ENCODE data around the gene IFI16. TPM values are rescaled to one million over a fixed set of nuclear protein-coding genes. Genes with fewer than 3 reads are reported as not detected.

Gene IFI16
- polyA plus RNA-seq, 3 donors = 64.8 to 99.7 (median 80.1) TPM

GRCh38 chr1:159076438-159077119 lies 66.9 kb downstream of the IFI16 start, which contains the start of gene AIM2:
Gene AIM2 (minus strand): TSS chr1:159076766. CDS start chr1:159073499, 3,267 bp downstream.
- intact Hi-C loops (cut with micrococcal nuclease) = loop anchor here in 1 of 2 donors (2.0 to 10.0 kb wide), 2 partner anchors 14 to 272 kb away; no protein-coding TSS in a partner anchor
- H3K4me3 ChIP-seq (replicated peaks in 1 of 3; ENCODE audit: low read depth in 2 of 3, low read length in 3 of 3) = peak within 1 kb of the TSS; percentile 8 to 73 (median 63)
- H3K27me3 ChIP-seq (ENCODE audit: control insufficient read depth in 2 of 2, insufficient read depth in 2 of 2, low read length in 2 of 2) = no peaks in the 10 kb centered on the region
- peak; percentile 82 to 93 (median 92) for DNase-seq
- H3K9ac ChIP-seq (ENCODE audit: insufficient read depth, low read length, poor library complexity, severe bottlenecking) = peak within 1 kb of the TSS; percentile 37
- no peak for TF ChIP-seq CTCF (IDR thresholded peaks at IDR 0.05)
- WGBS (ENCODE audit: insufficient coverage) = 66% methylated on average over 5 of the region's 6 CpGs
- peaks cover 36 to 52% of the 10 kb centered on the region in 2 donors for H3K4me1 ChIP-seq (ENCODE audit: control insufficient read depth in 1 of 2, insufficient read depth in 2 of 2, low read length in 2 of 2)
- H3K27ac ChIP-seq (ENCODE audit: low read depth in 1 of 2, low read length in 2 of 2) = peak within 1 kb of the TSS; percentile 96 to 97
- Mint-ChIP-seq H3K27ac (peak within 1 kb of the TSS; percentile 97 to 100 (median 99)), H3K4me3 (peak within 1 kb of the TSS; percentile 68 to 86), H3K36me3 (peaks cover 7 to 11% of the 10 kb centered on the region in 2 donors), H3K27me3 (ENCODE audit: low read depth in 3 of 3) (no peaks in the 10 kb centered on the region), H3K4me1 (peaks cover 66% of the 10 kb centered on the region), H3K9me3 (no peaks in the 10 kb centered on the region)
- no peaks in the 10 kb centered on the region for H3K9me3 ChIP-seq (replicated peaks in 1 of 2; ENCODE audit: control insufficient read depth in 1 of 2, insufficient read depth in 1 of 2, low read length in 2 of 2)
- H4K20me1 ChIP-seq (ENCODE audit: insufficient read depth, low read length) = no peaks in the 10 kb centered on the region
- peaks cover 11% of the 10 kb centered on the region for H3K79me2 ChIP-seq (ENCODE audit: insufficient read depth, low read length)
- peak within 1 kb of the TSS; percentile 55 for H2AFZ ChIP-seq (ENCODE audit: insufficient read depth, low read depth, low read length, poor library complexity, severe bottlenecking)
- H3K4me2 ChIP-seq (replicated peaks; ENCODE audit: extremely low read depth, low read length, poor library complexity, severe bottlenecking) = peak within 1 kb of the TSS; percentile 67
- peaks cover 0 to 11% of the 10 kb centered on the region in 2 donors for H3K36me3 ChIP-seq (replicated peaks in 1 of 2; ENCODE audit: control insufficient read depth in 1 of 2, insufficient read depth in 2 of 2, low read length in 2 of 2)

GRCh38 chr1:159077120-159077961 lies 67.6 kb downstream of the IFI16 start:
- H3K27ac ChIP-seq (ENCODE audit: low read depth in 1 of 2, low read length in 2 of 2) = peak overlapping the region; percentile 96 to 97
- H3K4me3 ChIP-seq (replicated peaks in 1 of 3; ENCODE audit: low read depth in 2 of 3, low read length in 3 of 3) = peak overlapping the region in 2 of 3 experiments; percentile 22 to 63
- peak overlapping the region; percentile 37 for H3K9ac ChIP-seq (ENCODE audit: insufficient read depth, low read length, poor library complexity, severe bottlenecking)
- Mint-ChIP-seq H3K27me3 (ENCODE audit: low read depth in 3 of 3) (no peaks in the 10 kb centered on the region), H3K4me3 (peak overlapping the region; percentile 68 to 86), H3K4me1 (peaks cover 62% of the 10 kb centered on the region), H3K9me3 (no peaks in the 10 kb centered on the region), H3K27ac (peak overlapping the region; percentile 97 to 100 (median 99)), H3K36me3 (peaks cover 7 to 10% of the 10 kb centered on the region in 2 donors)
- peak overlapping the region; percentile 67 for H3K4me2 ChIP-seq (replicated peaks; ENCODE audit: extremely low read depth, low read length, poor library complexity, severe bottlenecking)
- H3K9me3 ChIP-seq (replicated peaks in 1 of 2; ENCODE audit: control insufficient read depth in 1 of 2, insufficient read depth in 1 of 2, low read length in 2 of 2) = no peaks in the 10 kb centered on the region
- no peak for TF ChIP-seq CTCF (IDR thresholded peaks at IDR 0.05)
- H3K79me2 ChIP-seq (ENCODE audit: insufficient read depth, low read length) = peaks cover 9% of the 10 kb centered on the region
- H3K36me3 ChIP-seq (replicated peaks in 1 of 2; ENCODE audit: control insufficient read depth in 1 of 2, insufficient read depth in 2 of 2, low read length in 2 of 2) = peaks cover 0 to 10% of the 10 kb centered on the region in 2 donors
- intact Hi-C loops (cut with micrococcal nuclease) = loop anchor here in 1 of 2 donors (2.0 to 10.0 kb wide), 2 partner anchors 13 to 273 kb away; no protein-coding TSS in a partner anchor
- WGBS (ENCODE audit: insufficient coverage) = 57% methylated on average over 5 of the region's 12 CpGs
- peaks cover 34 to 46% of the 10 kb centered on the region in 2 donors for H3K4me1 ChIP-seq (ENCODE audit: control insufficient read depth in 1 of 2, insufficient read depth in 2 of 2, low read length in 2 of 2)
- DNase-seq = peak; percentile 62 to 86 (median 83)
- peak overlapping the region; percentile 12 for H2AFZ ChIP-seq (ENCODE audit: insufficient read depth, low read depth, low read length, poor library complexity, severe bottlenecking)
- H3K27me3 ChIP-seq (ENCODE audit: control insufficient read depth in 2 of 2, insufficient read depth in 2 of 2, low read length in 2 of 2) = no peaks in the 10 kb centered on the region
- H4K20me1 ChIP-seq (ENCODE audit: insufficient read depth, low read length) = no peaks in the 10 kb centered on the region
